Measurements from ENCODE around the gene RPP25. TPM values are rescaled to one million over a fixed set of nuclear protein-coding genes. Genes with fewer than 3 reads are reported as not detected.
"Not testable (repeated sequence)": the region's sequence is repeated elsewhere in the genome, so short reads cannot be mapped to it uniquely, and the experiment has no call there.

The RPP25 gene
- total RNA-seq, 1 donor from 2014 or later = 3.3 TPM

DNA sequence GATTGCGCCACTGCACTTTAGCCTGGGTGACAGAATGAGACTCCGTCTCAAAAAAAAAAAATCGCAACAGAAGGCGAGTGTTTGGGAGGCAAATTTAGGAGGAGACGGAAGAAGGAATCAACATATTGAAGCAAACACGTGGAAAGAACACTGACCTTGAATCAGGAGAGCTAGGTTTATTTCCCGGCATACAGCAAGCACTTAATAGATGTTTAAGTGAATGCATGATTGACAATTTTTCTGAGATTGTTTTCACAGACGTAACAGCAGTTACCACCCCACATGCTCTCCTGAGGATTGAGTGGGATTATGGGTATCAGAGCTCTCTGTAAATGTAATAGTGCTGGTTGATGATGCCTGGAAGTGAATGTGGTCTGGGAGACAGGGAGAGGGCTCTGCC lies 5.6 kb upstream of the RPP25 start:
- DNase-seq = no peak

DNA sequence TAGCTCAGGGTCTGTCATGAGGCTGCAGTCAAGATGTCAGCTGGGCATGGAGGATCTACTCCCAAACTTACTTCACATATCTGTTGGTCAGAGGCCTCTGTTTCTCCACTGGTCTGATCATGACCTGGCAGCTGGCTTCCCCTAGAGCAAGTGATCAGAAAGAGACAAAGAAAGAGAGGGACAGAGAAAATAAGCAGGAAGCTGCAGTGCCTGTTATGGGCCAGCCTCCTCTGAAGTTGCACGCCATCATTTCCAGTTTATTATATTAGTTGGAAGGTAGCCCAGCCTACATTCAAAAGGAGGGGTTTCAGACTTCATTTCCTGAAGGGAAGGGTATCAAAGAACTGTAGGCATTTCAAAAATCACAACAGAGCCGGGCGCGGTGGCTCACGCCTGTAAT lies 5.0 kb upstream of the RPP25 start:
- no peak for DNase-seq

GRCh38 chr15:74960995-74961588 lies 4.5 kb upstream of the RPP25 start:
- no peak for DNase-seq

DNA sequence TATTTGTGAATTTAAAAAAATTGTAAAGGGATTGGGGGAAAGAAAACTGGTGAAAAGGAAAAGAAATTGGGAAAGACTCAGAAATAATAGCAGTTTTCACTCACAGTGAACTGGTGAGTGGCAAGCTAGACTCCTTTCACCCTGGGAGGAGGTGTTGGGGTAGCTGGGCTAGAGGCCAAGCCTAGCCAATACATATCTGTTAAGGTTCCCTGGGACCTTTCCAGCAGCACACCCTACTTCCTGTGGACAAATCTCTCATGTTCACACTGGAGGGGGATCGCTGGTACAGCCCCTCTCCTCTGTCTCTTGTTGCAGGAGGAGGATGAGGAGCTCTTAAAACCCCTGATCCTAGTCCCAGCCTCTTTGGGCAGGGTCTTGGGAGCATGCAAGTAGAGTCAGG lies 3.7 kb upstream of the RPP25 start:
- DNase-seq = no peak

GRCh38 chr15:74959586-74959939 lies 3.0 kb upstream of the RPP25 start:
- DNase-seq = no peak

- DNase-seq = no peak
Measured at GRCh38 chr15:74958908-74959585, 2.5 kb upstream of the RPP25 start.

- DNase-seq = no peak
Measured at GRCh38 chr15:74958320-74958907, 1.8 kb upstream of the RPP25 start.

- no peak for DNase-seq
Measured at GRCh38 chr15:74957476-74958035, 984 bp upstream of the RPP25 start.

DNA sequence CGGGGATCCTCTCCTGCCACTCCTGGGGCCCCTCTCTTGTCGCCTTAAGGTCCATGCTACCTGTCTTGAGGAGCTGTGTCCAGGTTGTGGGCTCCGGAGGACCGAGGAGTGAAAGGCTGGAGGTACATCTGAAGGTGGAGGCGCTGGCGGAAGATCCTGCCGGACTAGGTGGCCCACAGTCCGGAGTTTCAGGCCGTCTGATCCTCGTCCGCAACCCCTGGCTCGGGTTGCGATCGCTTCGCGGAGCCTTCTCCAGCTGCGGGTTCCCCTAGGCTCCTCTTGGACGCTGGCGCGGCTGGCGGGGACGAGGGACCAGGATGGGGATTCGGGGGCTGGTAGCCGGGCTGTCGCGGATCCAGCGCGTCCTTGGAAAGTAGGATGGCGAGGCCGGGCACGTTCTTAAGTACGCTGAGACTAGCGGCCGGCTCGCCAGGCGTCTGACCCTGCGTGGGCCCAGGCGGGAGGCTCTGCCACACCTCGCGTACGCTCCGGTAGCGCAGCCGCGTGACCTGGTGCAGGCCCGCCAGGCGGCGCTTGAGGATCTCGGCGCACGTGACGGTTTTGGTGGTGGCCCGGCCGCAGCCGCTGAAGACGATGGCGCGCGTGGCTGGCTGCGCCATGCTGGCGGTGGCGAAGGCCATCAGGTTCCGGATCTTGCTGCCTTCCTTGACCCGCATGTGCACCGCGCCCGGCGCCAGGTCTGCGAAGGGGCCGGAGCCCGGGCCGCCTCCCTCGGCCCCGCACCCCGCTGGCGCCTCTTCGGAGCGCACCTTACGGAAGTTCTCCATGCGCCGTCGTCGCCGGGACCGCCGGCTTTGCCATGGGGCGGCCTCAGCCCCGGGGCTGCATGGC lies 550 bp downstream of the RPP25 start:
- DNase-seq = peak; percentile 71

DNA sequence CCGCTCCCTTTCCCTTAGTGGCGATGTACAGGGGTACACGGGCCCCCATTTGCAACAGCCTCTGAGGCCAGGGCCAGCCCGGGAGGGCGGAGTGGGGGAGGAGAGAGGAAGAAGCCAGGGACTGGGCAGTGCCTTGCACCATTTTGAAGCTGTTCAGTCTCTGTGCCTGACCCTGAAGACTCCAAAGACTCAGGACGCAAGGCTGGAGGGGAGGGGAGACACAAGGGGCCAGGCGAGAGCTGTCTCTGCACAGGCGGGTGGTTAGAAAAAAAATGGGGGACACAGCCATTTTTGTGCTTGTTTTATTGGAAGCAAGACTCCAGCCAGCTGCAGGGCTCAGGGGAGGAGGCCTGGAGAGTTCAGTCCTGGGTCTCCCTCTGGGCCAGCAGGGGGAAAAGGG lies 1.6 kb downstream of the RPP25 start:
- no peak for DNase-seq

- no peak for DNase-seq
Measured at GRCh38 chr15:74954515-74954914, 2.1 kb downstream of the RPP25 start.

DNA sequence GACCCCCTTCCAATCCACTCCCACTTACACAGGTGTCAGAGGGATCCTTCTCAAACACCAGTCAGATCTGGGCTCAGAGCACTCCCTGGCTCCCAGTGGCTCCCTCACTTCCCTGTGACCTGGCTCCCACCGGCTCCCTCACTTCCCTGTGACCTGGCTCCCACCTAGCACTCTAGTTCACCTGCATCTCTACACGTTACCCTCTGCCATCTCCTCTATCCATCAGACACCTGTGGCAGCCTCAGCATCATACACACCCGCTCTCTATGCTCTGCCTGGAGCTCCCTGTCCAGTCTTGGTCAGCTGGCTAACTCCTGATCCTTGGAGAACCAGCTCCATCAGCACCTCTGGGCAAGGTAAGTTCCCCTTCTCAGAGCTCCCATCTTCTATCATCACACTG lies 5.6 kb downstream of the RPP25 start:
- DNase-seq = no peak

GRCh38 chr15:74950078-74950908 lies 6.3 kb downstream of the RPP25 start:
- DNase-seq = peak; percentile 91

- peak; percentile 98 for DNase-seq
Measured at GRCh38 chr15:74937590-74938371, 18.8 kb downstream of the RPP25 start, which contains the start of gene COX5A. Gene COX5A, minus strand, starts transcription at chr15:74938073. Its CDS starts 59 bp downstream, at chr15:74938014.

GRCh38 chr15:74937272-74937589 lies 19.3 kb downstream of the RPP25 start:
- no peak for DNase-seq

- DNase-seq = not testable (repeated sequence)
Measured at GRCh38 chr15:74935193-74935592, 21.4 kb downstream of the RPP25 start.

DNA sequence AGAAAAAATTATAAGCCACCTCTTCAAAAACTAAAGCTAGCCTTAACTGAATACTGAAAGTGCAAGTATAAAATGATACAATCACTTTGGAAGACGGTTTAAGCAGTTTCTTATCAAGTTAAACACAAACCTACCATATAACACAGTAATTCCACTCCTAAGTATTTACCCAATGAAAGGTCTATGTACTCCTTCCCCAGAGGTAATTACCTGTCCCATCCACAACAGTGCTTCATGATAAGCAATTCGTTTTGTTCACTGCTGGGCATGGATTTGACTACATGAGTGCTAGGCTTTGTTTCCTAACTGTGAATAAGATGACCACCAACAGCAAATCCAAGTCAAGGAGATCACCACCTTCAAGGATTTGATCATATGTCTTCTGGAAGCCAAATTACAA lies 23.0 kb downstream of the RPP25 start:
- no peak for DNase-seq

DNA sequence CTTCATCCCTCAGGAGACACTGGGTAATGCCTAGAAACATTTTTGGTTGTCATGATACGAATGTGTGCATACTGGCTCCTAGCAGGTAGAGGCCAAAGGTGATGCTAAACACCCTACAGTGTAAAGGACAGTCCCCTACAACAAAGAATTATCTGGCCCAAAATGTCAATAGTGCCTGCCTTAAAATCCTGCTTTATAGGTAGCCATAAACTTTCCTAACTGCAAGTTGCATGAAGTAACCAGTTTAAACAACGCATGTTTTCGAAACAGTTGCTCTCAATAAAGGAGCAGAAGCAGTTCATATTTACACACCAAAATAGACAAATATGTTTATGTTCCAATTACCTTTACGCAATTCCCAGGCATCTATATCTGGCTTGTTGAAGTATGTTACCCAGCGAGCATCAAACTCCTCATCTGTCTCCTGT lies 27.8 kb downstream of the RPP25 start:
- DNase-seq = no peak

- DNase-seq = no peak
Measured at GRCh38 chr15:74924525-74924924, 32.0 kb downstream of the RPP25 start.

- DNase-seq = no peak
Measured at GRCh38 chr15:74920456-74920855, 36.1 kb downstream of the RPP25 start.

DNA sequence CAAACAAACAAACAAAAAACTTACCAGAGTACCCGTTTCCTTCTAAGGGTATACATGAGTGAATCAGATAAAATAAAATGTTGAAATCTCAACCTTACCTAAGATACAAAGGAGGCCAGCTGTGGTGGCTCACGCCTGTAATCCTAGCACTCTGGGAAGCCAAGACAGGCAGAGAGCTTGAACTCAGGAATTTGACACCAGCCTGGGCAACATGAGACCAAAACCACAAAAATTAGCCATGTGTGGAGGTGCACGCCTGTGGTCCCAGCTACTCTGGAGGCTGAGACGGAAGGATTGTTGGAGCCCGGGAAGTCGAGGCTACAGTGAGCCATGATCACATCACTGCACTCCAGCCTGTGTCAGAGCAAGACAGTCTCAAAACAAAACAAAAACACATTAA lies 38.9 kb downstream of the RPP25 start:
- no peak for DNase-seq
